GM19324 (cell line): ENCODE measurements around the gene MAN2B2.

ENCODE experiments used
- ATAC-seq: cut with Tn5 transposase; IDR thresholded peaks from one replicate; pipeline ENCODE4 v1.9.1; 2021; ENCODE audit warnings: mild to moderate bottlenecking, moderate library complexity; ENCODE audit not compliant: unreplicated experiment, low FRiP score

The MAN2B2 gene

GRCh38 chr4:6565691-6566390 is 9.1 kb upstream of the MAN2B2 start:
- ATAC-seq = no peak

DNA sequence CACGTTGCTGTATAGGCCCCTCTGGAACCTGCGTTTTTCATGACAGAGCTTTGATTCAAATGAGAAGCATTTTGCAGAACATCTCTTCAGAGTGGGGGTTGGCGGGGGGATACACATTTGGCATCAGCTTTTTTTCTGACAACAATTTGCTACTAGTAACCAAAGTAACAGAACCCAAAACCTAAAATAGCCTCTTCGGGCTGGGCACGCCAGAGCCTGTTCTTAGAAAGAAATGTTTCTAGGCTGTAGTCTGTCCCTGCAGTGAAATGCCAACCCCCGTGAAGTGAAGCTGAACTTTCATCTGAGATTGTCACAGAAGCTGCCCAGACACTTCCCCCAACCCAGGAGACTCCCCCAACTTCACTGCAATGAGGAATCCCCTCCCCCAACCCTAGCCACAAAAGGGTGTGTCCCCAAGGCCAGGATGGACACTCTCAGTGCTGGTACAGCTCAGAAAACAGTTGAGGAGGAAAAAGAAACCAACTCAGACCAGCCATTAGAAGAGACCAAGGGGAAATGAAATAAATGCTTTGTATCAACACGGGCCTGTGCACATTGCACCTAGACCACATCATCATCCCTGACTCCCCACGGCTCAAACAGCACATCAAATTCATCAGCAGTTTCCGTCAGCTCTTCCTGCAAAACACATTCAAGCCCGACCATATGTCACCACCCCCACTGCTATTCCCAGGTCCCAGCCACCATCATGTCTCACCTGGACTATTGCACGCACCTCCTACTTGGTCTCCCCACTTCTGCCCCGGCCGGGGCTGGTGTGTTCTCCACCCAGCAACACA is 8.4 kb upstream of the MAN2B2 start:
- ATAC-seq = no peak

DNA sequence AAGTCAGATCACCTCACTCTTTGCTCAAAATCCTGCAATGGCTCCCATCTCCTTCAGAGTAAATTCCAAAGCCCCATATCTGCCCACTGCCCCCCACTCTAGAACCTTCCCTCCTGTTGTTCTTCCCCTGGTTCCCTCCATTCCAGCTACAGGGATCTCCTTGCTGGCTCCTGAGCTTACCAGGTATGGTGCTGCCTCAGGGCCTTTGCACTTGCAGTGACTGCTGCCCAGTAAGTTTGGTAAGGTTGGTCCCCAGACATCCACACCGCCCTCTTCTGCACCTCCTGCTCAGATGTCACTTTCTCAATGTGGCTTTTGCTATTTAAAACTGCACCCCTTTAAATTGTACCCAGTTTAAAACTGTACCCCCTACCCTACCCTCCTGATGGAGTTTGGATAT is 7.8 kb upstream of the MAN2B2 start:
- no peak for ATAC-seq

GRCh38 chr4:6568148-6568547 is 6.8 kb upstream of the MAN2B2 start:
- ATAC-seq = no peak

- no peak for ATAC-seq
Observed at GRCh38 chr4:6568689-6569332, 6.2 kb upstream of the MAN2B2 start.

DNA sequence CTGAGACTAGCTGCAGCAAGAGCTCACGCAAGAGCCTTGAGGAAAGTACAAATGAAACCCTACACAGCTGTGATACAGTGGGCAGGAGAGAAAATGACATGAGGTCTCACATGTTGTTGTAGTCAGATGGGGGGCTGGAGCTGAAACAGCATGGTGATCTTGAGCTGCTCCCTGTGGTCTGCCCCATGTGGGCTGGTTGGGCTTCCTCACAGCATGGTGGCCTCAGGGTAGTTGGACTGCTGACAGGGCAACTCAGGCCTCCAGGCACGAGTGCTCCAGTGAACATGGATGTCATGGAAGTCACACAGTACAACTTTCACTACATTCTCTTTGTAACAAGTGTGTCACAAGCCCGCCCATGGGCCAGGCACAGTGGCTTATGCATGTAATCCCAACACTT is 3.4 kb upstream of the MAN2B2 start:
- no peak for ATAC-seq

DNA sequence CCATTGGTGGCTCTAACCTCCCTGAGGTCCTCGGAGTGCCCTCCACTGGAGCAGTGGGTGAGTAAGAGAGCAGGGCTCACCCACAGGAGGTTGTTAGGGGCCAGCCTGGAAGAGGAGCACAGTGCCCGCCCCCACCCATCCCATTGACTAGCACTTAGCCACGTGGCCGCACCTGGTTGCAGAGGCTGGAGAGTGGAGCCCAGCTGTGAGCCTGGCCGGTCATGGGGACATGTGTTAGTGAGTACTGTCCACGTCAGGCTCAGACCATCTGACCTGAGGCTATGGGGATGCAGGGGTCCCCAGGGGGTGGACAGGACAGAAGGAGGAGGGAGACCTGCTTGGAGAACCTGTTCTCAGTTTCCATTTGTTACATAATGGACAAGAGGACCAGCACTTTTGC is 1.4 kb upstream of the MAN2B2 start:
- no peak for ATAC-seq

DNA sequence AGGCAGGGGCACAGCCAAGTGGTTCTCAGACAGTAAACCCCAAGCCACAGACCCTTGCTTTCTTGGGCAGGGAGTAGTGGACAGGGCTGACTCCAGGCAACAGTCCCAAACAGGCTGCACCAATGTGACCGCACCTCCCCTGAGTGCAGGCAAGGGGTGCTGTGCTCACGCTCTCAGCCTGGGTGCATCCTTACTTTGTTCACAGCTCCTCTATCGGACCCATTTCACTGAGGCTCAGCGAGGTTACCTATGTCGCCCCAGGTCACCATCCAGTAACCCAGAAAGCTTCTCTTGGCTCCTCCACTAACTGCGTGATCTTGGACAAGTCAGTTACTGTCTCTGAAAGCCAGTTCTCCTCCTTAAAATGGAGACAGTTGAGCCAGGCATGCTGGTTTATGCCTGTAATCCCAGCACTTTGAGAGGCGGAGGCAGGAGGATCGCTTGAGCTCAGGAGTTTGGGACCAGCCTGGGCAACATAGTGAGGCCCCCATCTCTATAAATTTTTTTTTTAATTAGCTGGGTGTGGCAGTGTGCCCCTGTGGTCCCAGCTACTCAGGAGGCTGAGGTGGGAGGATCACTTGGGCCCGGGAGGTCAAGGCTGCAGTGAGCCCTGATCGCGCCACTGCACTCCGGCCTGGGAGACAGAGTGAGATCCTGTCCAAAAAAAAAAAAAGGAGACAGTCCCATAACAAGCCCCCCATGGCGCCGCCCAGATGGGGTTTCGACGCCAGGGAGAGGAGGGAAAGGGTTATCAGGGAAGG is 823 bp upstream of the MAN2B2 start:
- no peak for ATAC-seq

GRCh38 chr4:6575503-6576240 is 683 bp downstream of the MAN2B2 start:
- ATAC-seq = no peak

GRCh38 chr4:6576512-6576911 is 1.5 kb downstream of the MAN2B2 start:
- no peak for ATAC-seq

- ATAC-seq = no peak
Observed at GRCh38 chr4:6576932-6577331, 1.9 kb downstream of the MAN2B2 start.

DNA sequence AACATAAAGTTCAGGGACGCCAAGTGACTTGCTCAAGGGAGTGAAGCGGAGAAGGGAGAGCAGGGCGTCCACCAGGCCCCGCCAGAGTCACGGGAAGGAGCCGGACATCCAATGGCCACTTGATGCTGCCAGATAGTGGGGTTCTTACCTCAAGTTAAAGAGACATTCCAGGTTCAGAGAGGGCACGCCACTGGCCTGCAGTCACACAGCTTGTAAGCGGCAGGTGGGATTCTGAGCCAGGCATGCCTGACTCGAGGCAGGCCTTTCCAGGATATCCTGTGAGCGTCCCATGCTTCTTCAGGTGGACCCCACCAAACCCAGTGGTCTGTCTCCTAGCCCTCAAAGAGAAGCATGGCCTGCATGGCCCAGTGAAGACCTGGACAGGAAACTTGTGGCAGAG is 2.4 kb downstream of the MAN2B2 start:
- ATAC-seq = no peak

DNA sequence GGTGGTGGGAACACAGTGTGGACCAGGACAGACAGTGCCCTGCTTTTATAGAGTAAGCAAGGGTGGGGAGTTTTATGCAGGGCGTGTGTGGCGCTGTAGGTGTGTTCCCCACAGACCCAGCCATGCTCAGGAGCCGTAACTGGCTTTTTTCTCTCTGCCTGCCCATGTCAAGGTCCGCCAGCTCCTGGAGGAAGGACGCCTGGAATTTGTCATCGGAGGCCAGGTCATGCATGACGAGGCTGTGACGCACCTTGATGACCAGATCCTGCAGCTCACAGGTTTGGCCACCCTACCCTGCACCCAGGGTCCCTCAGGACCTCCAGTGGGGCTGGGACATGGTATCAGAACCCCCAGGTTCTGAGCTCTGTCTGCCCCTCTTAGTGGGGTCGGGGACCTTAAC is 3.2 kb downstream of the MAN2B2 start:
- no peak for ATAC-seq

- no peak for ATAC-seq
Observed at GRCh38 chr4:6580353-6580752, 5.4 kb downstream of the MAN2B2 start.

DNA sequence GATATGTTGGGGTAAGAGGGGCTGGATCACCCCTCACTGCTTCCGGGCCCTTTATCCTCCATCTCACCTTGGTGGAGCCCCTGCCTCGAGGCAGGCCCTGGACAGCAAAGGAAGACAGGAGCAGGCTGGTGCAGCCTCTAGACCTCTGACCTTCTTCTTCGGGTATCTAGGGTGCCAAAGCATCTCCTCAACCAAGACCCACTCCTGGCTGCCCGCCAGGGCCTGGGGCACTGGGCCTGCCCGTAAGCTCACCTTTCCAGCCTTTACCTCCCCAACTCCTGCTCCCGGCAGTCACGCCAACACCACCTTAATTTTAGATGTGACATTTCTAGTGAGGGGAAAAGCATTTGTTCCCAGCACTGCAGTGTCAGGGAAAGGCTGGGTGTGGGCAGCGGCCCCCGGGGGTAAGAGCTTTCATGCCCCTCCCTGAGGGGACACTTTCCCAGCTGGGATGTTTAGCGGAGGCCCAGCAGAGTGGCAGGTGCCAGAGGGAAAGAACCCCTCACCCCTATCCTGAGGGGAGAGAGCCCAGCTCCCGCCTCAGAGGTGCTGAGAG is 6.7 kb downstream of the MAN2B2 start:
- ATAC-seq = no peak

DNA sequence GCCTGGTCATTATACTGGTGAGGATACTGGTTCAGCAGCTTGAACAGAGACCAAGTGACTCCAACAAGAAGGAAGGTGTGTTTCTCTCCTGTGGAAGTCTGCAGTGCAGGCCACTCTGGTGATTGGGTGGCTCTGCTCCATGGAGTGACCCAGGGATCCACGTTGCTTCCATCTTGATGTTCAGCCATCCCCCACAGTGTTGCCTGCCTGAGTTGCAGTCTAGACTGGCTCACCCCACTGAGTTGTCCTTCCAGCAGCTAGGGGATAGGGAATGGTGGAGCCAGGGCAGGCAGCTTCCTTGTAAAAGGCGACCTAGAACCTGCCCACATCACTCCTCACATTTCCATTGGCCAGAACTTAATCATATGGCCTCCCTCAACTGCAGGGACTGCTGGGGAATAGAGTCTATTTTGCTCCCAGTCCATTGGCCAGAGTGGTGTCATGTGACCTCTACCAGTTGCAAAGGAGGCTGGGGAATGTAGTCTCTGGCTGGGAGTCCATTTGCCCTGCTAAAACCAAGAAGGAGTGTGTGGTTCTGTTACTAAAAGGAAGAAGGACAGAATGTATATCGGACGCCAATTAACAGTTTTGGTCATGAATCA is 8.0 kb downstream of the MAN2B2 start:
- ATAC-seq = no peak

GRCh38 chr4:6584865-6585264 is 9.9 kb downstream of the MAN2B2 start:
- ATAC-seq = no peak

DNA sequence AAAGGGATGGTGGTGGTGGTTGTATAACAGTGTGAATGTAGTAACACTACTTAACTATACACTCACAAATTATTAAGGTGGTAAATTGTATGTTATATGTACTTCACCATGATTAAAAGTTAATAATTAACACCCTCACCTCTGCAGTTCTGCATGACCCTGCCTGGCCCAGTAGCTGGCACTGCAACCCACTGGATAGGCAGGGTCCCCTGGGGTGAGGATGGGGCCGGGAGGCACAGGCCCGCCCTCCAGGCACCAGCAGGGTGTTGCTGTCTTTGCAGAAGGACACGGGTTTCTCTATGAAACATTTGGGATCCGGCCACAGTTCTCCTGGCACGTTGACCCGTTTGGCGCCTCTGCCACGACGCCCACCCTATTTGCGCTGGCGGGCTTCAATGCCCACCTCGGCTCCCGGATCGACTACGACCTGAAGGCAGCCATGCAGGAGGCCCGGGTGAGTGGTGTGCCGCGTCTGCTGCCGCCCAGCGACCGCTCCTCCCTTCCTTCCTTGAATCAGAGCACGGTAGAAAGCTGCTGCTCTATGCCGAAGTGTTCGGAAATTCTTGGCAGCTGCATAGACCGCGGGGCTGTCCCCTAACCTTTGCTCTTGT is 11.8 kb downstream of the MAN2B2 start:
- no peak for ATAC-seq

GRCh38 chr4:6589444-6589843 is 14.5 kb downstream of the MAN2B2 start:
- no peak for ATAC-seq
